GM12873 (cell line): ENCODE data around the gene DFFB.

Experiments used
- CTCF ChIP-seq: IDR thresholded peaks from 2 replicates; pipeline ENCODE4 v1.5.1; 2012; ENCODE audit warnings: low read depth, mild to moderate bottlenecking, moderate library complexity, low read length, control low read depth; ENCODE audit not compliant: insufficient read depth; ENCODE audit errors: missing control alignments

Gene DFFB

GRCh38 chr1:3884966-3885365, 27.7 kb downstream of the DFFB start:
- no peak for TF ChIP-seq CTCF

GRCh38 chr1:3885611-3886010, 28.3 kb downstream of the DFFB start:
- no peak for TF ChIP-seq CTCF

- TF ChIP-seq CTCF, result no peak
These were observed 28.9 kb downstream of the DFFB start for GRCh38 chr1:3886106-3886670.

- no peak for TF ChIP-seq CTCF
These were observed 29.4 kb downstream of the DFFB start for GRCh38 chr1:3886691-3887090.

- no peak for TF ChIP-seq CTCF
These were observed 31.0 kb downstream of the DFFB start for GRCh38 chr1:3888301-3888700.

GRCh38 chr1:3889936-3890335, 32.7 kb downstream of the DFFB start:
- TF ChIP-seq CTCF, result no peak

- TF ChIP-seq CTCF, result no peak
These were observed 33.4 kb downstream of the DFFB start for GRCh38 chr1:3890389-3891328.
